Superior temporal gyrus (tissue), 1 donor: Measurements from ENCODE around the gene RSAD1.
"Not testable (repeated sequence)": the region's sequence is repeated elsewhere in the genome, so short reads cannot be mapped to it uniquely, and the experiment has no call there.

Source experiments
- DNase-seq: peaks from one replicate; pipeline ENCODE4 v3.0.0-alpha.2; 2016; ENCODE audit errors: extremely low spot score

The RSAD1 gene

GRCh38 chr17:50472286-50472685 lies 6.4 kb upstream of the RSAD1 start:
- DNase-seq: no peak

- DNase-seq: peak; percentile 47
Observed at GRCh38 chr17:50472761-50473161, 5.9 kb upstream of the RSAD1 start.

GRCh38 chr17:50473901-50474300 lies 4.8 kb upstream of the RSAD1 start:
- no peak for DNase-seq

GRCh38 chr17:50474523-50474922 lies 4.1 kb upstream of the RSAD1 start:
- no peak for DNase-seq

- DNase-seq: no peak
Observed at GRCh38 chr17:50475362-50475761, 3.3 kb upstream of the RSAD1 start.

GRCh38 chr17:50475775-50476544 lies 2.7 kb upstream of the RSAD1 start:
- not testable (repeated sequence) for DNase-seq

- DNase-seq: no peak
Observed at GRCh38 chr17:50476545-50477315, 1.9 kb upstream of the RSAD1 start.

- DNase-seq: no peak
Observed at GRCh38 chr17:50477976-50478375, 684 bp upstream of the RSAD1 start.

GRCh38 chr17:50479522-50480141 lies 972 bp downstream of the RSAD1 start:
- peak; percentile 18 for DNase-seq

- no peak for DNase-seq
Observed at GRCh38 chr17:50480142-50480764, 1.6 kb downstream of the RSAD1 start.

- DNase-seq: no peak
Observed at GRCh38 chr17:50480854-50481490, 2.3 kb downstream of the RSAD1 start.

GRCh38 chr17:50481648-50482047 lies 3.0 kb downstream of the RSAD1 start:
- DNase-seq: no peak

- DNase-seq: no peak
Observed at GRCh38 chr17:50482110-50482509, 3.5 kb downstream of the RSAD1 start.

GRCh38 chr17:50482516-50482915 lies 3.9 kb downstream of the RSAD1 start:
- DNase-seq: peak; percentile 96

GRCh38 chr17:50483266-50483665 lies 4.6 kb downstream of the RSAD1 start:
- no peak for DNase-seq

- no peak for DNase-seq
Observed at GRCh38 chr17:50484386-50485155, 5.9 kb downstream of the RSAD1 start.

GRCh38 chr17:50487213-50488096 lies 8.8 kb downstream of the RSAD1 start:
- DNase-seq: no peak

GRCh38 chr17:50488880-50489279 lies 10.2 kb downstream of the RSAD1 start:
- no peak for DNase-seq

- DNase-seq: no peak
Observed at GRCh38 chr17:50491505-50491904, 12.8 kb downstream of the RSAD1 start.

GRCh38 chr17:50492214-50492613 lies 13.6 kb downstream of the RSAD1 start:
- DNase-seq: no peak
